NCI-H187 treated with DMSO at 0.1 percent for 48 hours (cell line): ENCODE measurements around the gene RNF212.

Source experiments
- DNase-seq: peaks from one replicate; lab custom pipeline; 2025; lab: John Stamatoyannopoulos, UW

Gene RNF212

GRCh38 chr4:1036095-1036494 is 77.3 kb downstream of the RNF212 start:
- DNase-seq: no peak

- DNase-seq: no peak
Observed at GRCh38 chr4:1035510-1035909, 77.9 kb downstream of the RNF212 start.

GRCh38 chr4:1033840-1034551 is 79.4 kb downstream of the RNF212 start:
- no peak for DNase-seq

GRCh38 chr4:1032861-1033260 is 80.5 kb downstream of the RNF212 start:
- no peak for DNase-seq

- DNase-seq: no peak
Observed at GRCh38 chr4:1031956-1032795, 81.2 kb downstream of the RNF212 start.

- DNase-seq: no peak
Observed at GRCh38 chr4:1031346-1031745, 82.0 kb downstream of the RNF212 start.

- DNase-seq: no peak
Observed at GRCh38 chr4:1030559-1030958, 82.8 kb downstream of the RNF212 start.

GRCh38 chr4:1030031-1030430 is 83.3 kb downstream of the RNF212 start:
- DNase-seq: no peak

GRCh38 chr4:1029529-1029928 is 83.8 kb downstream of the RNF212 start:
- DNase-seq: no peak

- no peak for DNase-seq
Observed at GRCh38 chr4:1028574-1029220, 84.7 kb downstream of the RNF212 start.

- DNase-seq: no peak
Observed at GRCh38 chr4:1027915-1028238, 85.5 kb downstream of the RNF212 start.

GRCh38 chr4:1027219-1027914 is 86.0 kb downstream of the RNF212 start:
- DNase-seq: no peak

- DNase-seq: no peak
Observed at GRCh38 chr4:1026115-1026514, 87.2 kb downstream of the RNF212 start.

GRCh38 chr4:1024882-1025545 is 88.3 kb downstream of the RNF212 start:
- DNase-seq: no peak

GRCh38 chr4:1023895-1024740 is 89.2 kb downstream of the RNF212 start:
- DNase-seq: no peak

- DNase-seq: no peak
Observed at GRCh38 chr4:1023075-1023640, 90.2 kb downstream of the RNF212 start.

- no peak for DNase-seq
Observed at GRCh38 chr4:1022739-1023066, 90.7 kb downstream of the RNF212 start.

- DNase-seq: no peak
Observed at GRCh38 chr4:1022051-1022738, 91.2 kb downstream of the RNF212 start.
